HCT116 (cell line): Measurements from ENCODE around the gene RGS6. TPM values are rescaled to one million over a fixed set of nuclear protein-coding genes. Genes with fewer than 3 reads are reported as not detected.
A peak's percentile ranks its signal among the peaks of the same experiment; 100 is the strongest.

Experiments
- ATAC-seq: fragments of 200-7000 bp; cut with Tn5 transposase; 2 replicates; pipeline ENCODE4 v1.9.1; 2020; ENCODE audit warnings: mild to moderate bottlenecking, moderate library complexity
- BruUV-seq: library from RNA; stranded (reverse); fragments of 400-500 nt; replicated peaks from 2 replicates; lab custom pipeline; 2021; lab: Mats Ljungman, UMichigan
- CTCF ChIA-PET: fragments of 300-600 bp; sonication (Branson Sonifier 250); formaldehyde crosslinking; loops from one replicate; lab custom pipeline; 2021; ENCODE audit warnings: antibody characterized with exemption; lab: Charles Lee
- POLR2A ChIA-PET: fragments of 300-600, 350-600 bp; sonication (Branson Sonifier 250); formaldehyde crosslinking; loops from one replicate; lab custom pipeline; 2021; ENCODE audit warnings: antibody characterized with exemption; lab: Charles Lee
- RAD21 ChIA-PET, 2 experiments: fragments of 300-600 bp; sonication (Branson Sonifier 250); formaldehyde crosslinking; loops; one replicate each; lab custom pipeline; 2023; ENCODE audit warnings: low total read pairs in 2 of 2; ENCODE audit not compliant: uncharacterized antibody in 2 of 2, unreplicated experiment in 2 of 2, low non-redundant PET in 1 of 2; lab: Charles Lee
- DNase-seq: peaks from one replicate; pipeline ENCODE4 v3.0.0-alpha.2; 2010; ENCODE audit warnings: low read depth, low spot score
- H2AFZ ChIP-seq: fragments of 200-600 bp; shearing (Covaris generic), sonication (generic); 2 replicates; pipeline ENCODE4 v1.6.1; 2017; ENCODE audit warnings: low read depth, mixed run types, mixed read lengths, antibody characterized with exemption, low read length; ENCODE audit not compliant: poor library complexity, severe bottlenecking
- H3K27ac ChIP-seq: 2 replicates; pipeline ENCODE4 v1.5.1; 2012; ENCODE audit warnings: low read depth, low read length
- H3K27me3 ChIP-seq: fragments of 200-600 bp; sonication (generic); 2 replicates; pipeline ENCODE4 v1.6.1; 2016; ENCODE audit warnings: mixed run types, low read length, mixed read lengths; ENCODE audit not compliant: insufficient read depth
- H3K36me3 ChIP-seq, 2 experiments: fragments of 200-500 bp in 1 of 2; fragments of 200-600 bp in 1 of 2; sonication (Bioruptor generic) in 1 of 2; sonication (generic) in 1 of 2; 2 replicates each; pipeline versions ENCODE4 v1.5.1 to v1.6.1; 2014 to 2016; ENCODE audit warnings: low read length in 2 of 2, inconsistent platforms in 1 of 2, mixed read lengths in 1 of 2, mixed run types in 1 of 2; ENCODE audit not compliant: insufficient read depth in 2 of 2, control insufficient read depth in 1 of 2
- H3K4me1 ChIP-seq, 2 experiments: fragments of 200-600 bp in 1 of 2; sonication (generic) in 1 of 2; 2 replicates each; pipeline versions ENCODE4 v1.5.1 to v1.6.1; 2012 to 2017; ENCODE audit warnings: low read length in 2 of 2, inconsistent platforms in 1 of 2, mild to moderate bottlenecking in 1 of 2, mixed read lengths in 1 of 2, mixed run types in 1 of 2, moderate library complexity in 1 of 2; ENCODE audit not compliant: insufficient read depth in 2 of 2, control insufficient read depth in 1 of 2
- H3K4me2 ChIP-seq: fragments of 200-600 bp; sonication (generic); 2 replicates; pipeline ENCODE4 v1.6.1; 2017; ENCODE audit warnings: mixed run types, low read length, mixed read lengths
- H3K4me3 ChIP-seq, 2 experiments: fragments of 200-600 bp in 1 of 2; sonication (generic) in 1 of 2; replicated peaks in 1 of 2; 2 replicates each; pipeline ENCODE4 v1.5.1; 2011 to 2016; ENCODE audit warnings: low read length in 2 of 2, control low read depth in 1 of 2, low read depth in 1 of 2, mild to moderate bottlenecking in 1 of 2, mixed read lengths in 1 of 2, mixed run types in 1 of 2
- H3K79me2 ChIP-seq: fragments of 200-600 bp; sonication (generic); 2 replicates; pipeline ENCODE4 v1.6.1; 2017; ENCODE audit warnings: mild to moderate bottlenecking, mixed run types, low read length, moderate library complexity, mixed read lengths; ENCODE audit not compliant: insufficient read depth
- H3K9ac ChIP-seq: fragments of 200-600 bp; sonication (generic); 2 replicates; pipeline ENCODE4 v1.6.1; 2016; ENCODE audit warnings: low read length, mixed read lengths
- H3K9me2 ChIP-seq: fragments of 200-600 bp; sonication (generic), shearing (Covaris generic); 2 replicates; pipeline ENCODE4 v1.6.1; 2017; ENCODE audit warnings: mixed run types, mild to moderate bottlenecking, moderate library complexity; ENCODE audit not compliant: insufficient read depth
- H3K9me3 ChIP-seq, 2 experiments: fragments of 200-500 bp in 1 of 2; fragments of 200-600 bp in 1 of 2; sonication (Bioruptor generic) in 1 of 2; sonication (generic) in 1 of 2; 2 replicates each; pipeline ENCODE4 v1.6.1; 2014 to 2017; ENCODE audit warnings: low read length in 2 of 2, mixed read lengths in 2 of 2, inconsistent platforms in 1 of 2, low read depth in 1 of 2, mild to moderate bottlenecking in 1 of 2, mixed run types in 1 of 2, moderate library complexity in 1 of 2; ENCODE audit not compliant: control insufficient read depth in 1 of 2, insufficient read depth in 1 of 2
- H4K20me1 ChIP-seq: fragments of 200-600 bp; sonication (generic), shearing (Covaris generic); 2 replicates; pipeline ENCODE4 v1.6.1; 2017; ENCODE audit warnings: mixed run types, mild to moderate bottlenecking, moderate library complexity; ENCODE audit not compliant: insufficient read depth
- ATF3 ChIP-seq: IDR thresholded peaks from 2 replicates; pipeline ENCODE4 v1.6.1; 2012
- CBX3 ChIP-seq: IDR thresholded peaks from 2 replicates; pipeline ENCODE4 v1.6.1; 2012; ENCODE audit warnings: low read depth
- CEBPB ChIP-seq: IDR thresholded peaks from 2 replicates; pipeline ENCODE4 v1.6.1; 2012; ENCODE audit warnings: low read depth
- CTCF ChIP-seq, 3 experiments: fragments of 200-600 bp in 1 of 3; sonication (generic) in 1 of 3; IDR thresholded peaks in 2 of 3; conservative IDR thresholded peaks in 1 of 3; 2 replicates each; pipeline ENCODE4 v1.5.1; 2012 to 2017; ENCODE audit warnings: low read depth in 2 of 3, low read length in 2 of 3, antibody characterized with exemption in 1 of 3, borderline replicate concordance in 1 of 3, control low read depth in 1 of 3, mild to moderate bottlenecking in 1 of 3, mixed read lengths in 1 of 3, mixed run types in 1 of 3, moderate library complexity in 1 of 3; ENCODE audit not compliant: insufficient read depth in 1 of 3
- EGR1 ChIP-seq: IDR thresholded peaks from 2 replicates; pipeline ENCODE4 v1.6.1; 2012; ENCODE audit warnings: low read depth
- ELF1 ChIP-seq: IDR thresholded peaks from 2 replicates; pipeline ENCODE4 v1.6.1; 2012; ENCODE audit warnings: low read depth, borderline replicate concordance
- MAX ChIP-seq: IDR thresholded peaks from 2 replicates; pipeline ENCODE4 v1.6.1; 2012
- POLR2A ChIP-seq: IDR thresholded peaks from 2 replicates; pipeline ENCODE4 v1.7.0; 2011; ENCODE audit warnings: borderline replicate concordance; ENCODE audit not compliant: insufficient read depth, insufficient read length; ENCODE audit errors: extremely low read depth
- POLR2AphosphoS5 ChIP-seq: IDR thresholded peaks from 2 replicates; pipeline ENCODE4 v1.6.1; 2011; ENCODE audit warnings: mild to moderate bottlenecking, low read depth, low read length, moderate library complexity
- REST ChIP-seq: IDR thresholded peaks from 2 replicates; pipeline ENCODE4 v1.6.1; 2012; ENCODE audit warnings: low read depth
- SP1 ChIP-seq: IDR thresholded peaks from 2 replicates; pipeline ENCODE4 v1.6.1; 2012; ENCODE audit warnings: low read depth
- SRF ChIP-seq: IDR thresholded peaks from 2 replicates; pipeline ENCODE4 v1.6.1; 2012; ENCODE audit warnings: low read depth
- TCF7L2 ChIP-seq: IDR thresholded peaks from 2 replicates; pipeline ENCODE4 v1.7.0; 2011; ENCODE audit warnings: borderline replicate concordance, inconsistent platforms; ENCODE audit not compliant: insufficient read depth, insufficient read length; ENCODE audit errors: extremely low read depth
- YY1 ChIP-seq: IDR thresholded peaks from 2 replicates; pipeline ENCODE4 v1.6.1; 2011; ENCODE audit warnings: low read length, low read depth, moderate library complexity, mild to moderate bottlenecking; ENCODE audit not compliant: insufficient replicate concordance; ENCODE audit errors: extremely low read depth
- ZFX ChIP-seq: fragments of 450-650 bp; IDR thresholded peaks from 2 replicates; pipeline ENCODE4 v1.6.1; 2017
- intact Hi-C: fragments of 100-400 bp; cut with micrococcal nuclease; formaldehyde crosslinking; loops from 2 replicates; pipeline ENCODE4 v1.10.0; 2022
- total RNA-seq: library from RNA; stranded (reverse); gene quantifications from one replicate; pipeline ENCODE4 v1.2.1, GENCODE V29; 2021; ENCODE audit not compliant: unreplicated experiment

Gene RGS6
- total RNA-seq, 1 experiment from 2014 or later = 4.7 TPM

- TF ChIP-seq CBX3 (no peak), EGR1 (no peak), CTCF (IDR thresholded peaks at IDR 0.05 in 2 of 3, conservative IDR thresholded peaks at IDR 0.05 in 1 of 3; ENCODE audit: borderline replicate concordance in 1 of 3, insufficient read depth in 1 of 3, low read depth in 2 of 3, low read length in 2 of 3) (peak; percentile 54 to 86 (median 72); a peak in 5 of 6 replicates)
These were observed 359.9 kb downstream of the RGS6 start (continued) for GRCh38 chr14:72291908-72292688.

GRCh38 chr14:72292689-72293024 lies 360.4 kb downstream of the RGS6 start:
- Histone ChIP-seq H2AFZ (no peak overlapping the region), H3K27ac (no peak overlapping the region), H3K4me3 (no peak overlapping the region), H3K79me2 (no peaks in the 10 kb centered on the region), H3K36me3 (no peaks in the 10 kb centered on the region), H4K20me1 (no peaks in the 10 kb centered on the region; the same call in 1 of the 2 replicates), H3K9me3 (0 out of 4 replicates have a peak, but pooled peaks cover 0 to 3% of the 10 kb centered on the region in 2 experiments), H3K4me1 (no peaks in the 10 kb centered on the region), H3K27me3 (0 out of 2 replicates have a peak, but pooled peaks cover 3% of the 10 kb centered on the region), H3K9ac (no peak overlapping the region), H3K4me2 (no peak overlapping the region), H3K9me2 (no peaks in the 10 kb centered on the region)
- ATAC-seq (peak; percentile 32; the same call in 1 of the 2 replicates), DNase-seq (no peak)
- intact Hi-C loops = loop anchor here (1.0 to 2.0 kb wide), 3 partner anchors 270 to 572 kb away; partner anchors contain the start of gene RGS6
- ChIA-PET CTCF (interaction anchor here (0.6 to 1.6 kb wide), 2 partner anchors 48 to 269 kb away, joined by 3 to 7 read pairs; no protein-coding TSS in a partner anchor), RAD21 (no interaction called here), POLR2A (no interaction called here)
- no TSS peak for BruUV-seq
- TF ChIP-seq YY1 = no peak
- no peak for TF ChIP-seq MAX
- no peak for TF ChIP-seq ZFX
- no peak for TF ChIP-seq REST
- TF ChIP-seq EGR1 = no peak
- no peak for TF ChIP-seq POLR2AphosphoS5
- no peak for TF ChIP-seq CEBPB
- no peak for TF ChIP-seq TCF7L2
- TF ChIP-seq SP1 = no peak
- TF ChIP-seq ELF1 = no peak
- TF ChIP-seq POLR2A = no peak
- no peak for TF ChIP-seq ATF3
- no peak for TF ChIP-seq CTCF (IDR thresholded peaks at IDR 0.05 in 2 of 3, conservative IDR thresholded peaks at IDR 0.05 in 1 of 3; ENCODE audit: borderline replicate concordance in 1 of 3, insufficient read depth in 1 of 3, low read depth in 2 of 3, low read length in 2 of 3)
- no peak for TF ChIP-seq SRF
- no peak for TF ChIP-seq CBX3
